Activated CD8-positive, alpha-beta memory T cell treated with anti-CD3 and anti-CD28 coated beads for 1 hour (primary cell): ENCODE data around the gene TCERG1L.

ENCODE experiments used
- DNase-seq, 2 donors: peaks; one replicate each; pipeline ENCODE4 v3.0.0-alpha.2; 2020; ENCODE audit warnings: low read depth in 1 of 2; ENCODE audit errors: extremely low read depth in 1 of 2

TCERG1L gene

GRCh38 chr10:131131726-131132591 lies 179.6 kb downstream of the TCERG1L start:
- DNase-seq, result no peak

- no peak for DNase-seq
These were observed 181.5 kb downstream of the TCERG1L start for GRCh38 chr10:131130025-131130424.

- DNase-seq, result no peak
These were observed 182.0 kb downstream of the TCERG1L start for GRCh38 chr10:131129544-131129943.

GRCh38 chr10:131128731-131129130 lies 182.8 kb downstream of the TCERG1L start:
- no peak for DNase-seq

- DNase-seq, result no peak
These were observed 183.9 kb downstream of the TCERG1L start for GRCh38 chr10:131127610-131128009.

- no peak for DNase-seq
These were observed 184.4 kb downstream of the TCERG1L start for GRCh38 chr10:131127138-131127589.

- no peak for DNase-seq
These were observed 185.0 kb downstream of the TCERG1L start for GRCh38 chr10:131126321-131127137.

- DNase-seq, result no peak
These were observed 185.9 kb downstream of the TCERG1L start for GRCh38 chr10:131125511-131126225.

- DNase-seq, result no peak
These were observed 186.6 kb downstream of the TCERG1L start for GRCh38 chr10:131124945-131125344.

- DNase-seq, result no peak
These were observed 188.0 kb downstream of the TCERG1L start for GRCh38 chr10:131123496-131123895.

- DNase-seq, result no peak
These were observed 189.9 kb downstream of the TCERG1L start for GRCh38 chr10:131121511-131122035.

GRCh38 chr10:131119626-131120355 lies 191.7 kb downstream of the TCERG1L start:
- no peak for DNase-seq

GRCh38 chr10:131117416-131118212 lies 193.9 kb downstream of the TCERG1L start:
- no peak for DNase-seq

- no peak for DNase-seq
These were observed 194.5 kb downstream of the TCERG1L start for GRCh38 chr10:131116991-131117375.

GRCh38 chr10:131116216-131116990 lies 195.1 kb downstream of the TCERG1L start:
- no peak for DNase-seq

GRCh38 chr10:131115801-131116200 lies 195.7 kb downstream of the TCERG1L start:
- DNase-seq, result no peak

GRCh38 chr10:131115321-131115720 lies 196.2 kb downstream of the TCERG1L start:
- no peak for DNase-seq

- DNase-seq, result no peak
These were observed 196.7 kb downstream of the TCERG1L start for GRCh38 chr10:131114846-131115245.
